Testis (tissue), 3 donors: Measurements from ENCODE around the gene CHST3. TPM values are rescaled to one million over a fixed set of nuclear protein-coding genes. Genes with fewer than 3 reads are reported as not detected.

Experiments used
- DNase-seq: peaks from one replicate; pipeline ENCODE4 v3.0.0-alpha.2; 2019
- H3K27ac ChIP-seq, 2 donors: fragments of 200-600 bp; sonication (generic); one replicate each; pipeline ENCODE4 v1.5.1; 2019
- H3K27me3 ChIP-seq: fragments of 200-600 bp; sonication (generic); one replicate; pipeline ENCODE4 v1.5.1; 2019
- H3K36me3 ChIP-seq: fragments of 200-600 bp; sonication (generic); one replicate; pipeline ENCODE4 v1.5.1; 2017; ENCODE audit warnings: low read depth; ENCODE audit errors: missing control alignments
- H3K4me1 ChIP-seq: fragments of 200-600 bp; sonication (generic); one replicate; pipeline ENCODE4 v1.5.1; 2019
- H3K4me3 ChIP-seq, 2 donors: fragments of 200-600 bp; sonication (generic); one replicate each; pipeline ENCODE4 v1.5.1; 2017 to 2019
- H3K9me3 ChIP-seq: fragments of 200-600 bp; sonication (generic); one replicate; pipeline ENCODE4 v1.5.1; 2017
- CTCF ChIP-seq, 3 experiments: fragments of 450-650 bp in 2 of 3; fragments of 200-600 bp in 1 of 3; sonication (generic) in 1 of 3; IDR thresholded peaks; one replicate each; pipeline ENCODE4 v1.5.1; 2016 to 2019; ENCODE audit warnings: antibody characterized with exemption in 3 of 3, mild to moderate bottlenecking in 2 of 3, moderate library complexity in 1 of 3
- POLR2A ChIP-seq: fragments of 450-650 bp; IDR thresholded peaks from one replicate; pipeline ENCODE4 v1.6.1; 2017; ENCODE audit warnings: antibody characterized with exemption, mild to moderate bottlenecking, moderate library complexity
- WGBS, 2 donors: methylation state at CpG; one replicate each; pipeline ENCODE4 v1.1.5; 2018; 5-methylcytosine and 5-hydroxymethylcytosine counted together
- intact Hi-C: fragments of 100-400 bp; cut with DNase I; formaldehyde crosslinking; loops from one replicate; pipeline ENCODE4 v1.15.1; 2023; ENCODE audit warnings: low total_unique reads
- polyA plus RNA-seq: library from polyadenylated mRNA; stranded (reverse); fragments of 350-450 nt; fragmentation: Illumina TruSeq; extraction: RNeasy Lipid Tissue Mini Kit (QIAGEN cat#74804); gene quantifications from one replicate; pipeline ENCODE4 v1.2.3, GENCODE V29; 2014; ENCODE audit warnings: low read depth, low replicate concordance; ENCODE audit not compliant: insufficient read depth
- total RNA-seq, 2 donors: library from RNA; depleted of rRNA; stranded (reverse); fragments of >200 nt; gene quantifications; one replicate each; pipeline ENCODE4 v1.2.3, GENCODE V29; 2016

CHST3 gene
- total and polyA plus RNA-seq, 3 donors from 2014 or later, result 55.3 to 218 (median 107) TPM

- H3K27ac ChIP-seq, result peak overlapping the region; percentile 84 to 91
- H3K9me3 ChIP-seq, result no peaks in the 10 kb centered on the region
- DNase-seq, result no peak
- peak overlapping the region; percentile 9 to 40 for H3K4me3 ChIP-seq
- H3K27me3 ChIP-seq, result no peaks in the 10 kb centered on the region
- H3K36me3 ChIP-seq, result no peaks in the 10 kb centered on the region
- H3K4me1 ChIP-seq, result peaks cover 74% of the 10 kb centered on the region
- 51 to 77% methylated on average over 13 of the region's 13 CpGs for WGBS, 2 donors
- no peak for TF ChIP-seq POLR2A
- no peak for TF ChIP-seq CTCF (IDR thresholded peaks at IDR 0.05)
- intact Hi-C loops, result no loop called here
Measured at GRCh38 chr10:71971311-71971731, 7.1 kb downstream of the CHST3 start.

- DNase-seq, result no peak
- no peaks in the 10 kb centered on the region for H3K27me3 ChIP-seq
Measured at GRCh38 chr10:71971769-71972555, 7.8 kb downstream of the CHST3 start.

GRCh38 chr10:71972746-71973695, 8.8 kb downstream of the CHST3 start:
- DNase-seq, result no peak
- Histone ChIP-seq H3K36me3 (no peaks in the 10 kb centered on the region), H3K27me3 (no peaks in the 10 kb centered on the region), H3K27ac (peak overlapping the region; percentile 1 to 77), H3K9me3 (no peaks in the 10 kb centered on the region), H3K4me1 (peaks cover 76% of the 10 kb centered on the region), H3K4me3 (peak overlapping the region in 1 of 2 donors; percentile 8)
- 62 to 84% methylated on average over 10 to 14 of the region's 14 CpGs for WGBS, 2 donors
- TF ChIP-seq POLR2A (no peak), CTCF (IDR thresholded peaks at IDR 0.05) (no peak)
- intact Hi-C loops, result no loop called here

More at GRCh38 chr10:71971769-71972555, 7.8 kb downstream of the CHST3 start:
- WGBS, 2 donors, result 64 to 65% methylated on average over 13 to 21 of the region's 21 CpGs
- H3K36me3 ChIP-seq, result no peaks in the 10 kb centered on the region
- no peaks in the 10 kb centered on the region for H3K9me3 ChIP-seq
- TF ChIP-seq CTCF (IDR thresholded peaks at IDR 0.05) (no peak), POLR2A (no peak)
- peak overlapping the region; percentile 84 to 91 for H3K27ac ChIP-seq
- H3K4me1 ChIP-seq, result peaks cover 74% of the 10 kb centered on the region
- H3K4me3 ChIP-seq, result peak overlapping the region; percentile 9 to 40
- intact Hi-C loops, result no loop called here

- TF ChIP-seq CTCF (IDR thresholded peaks at IDR 0.05) (no peak), POLR2A (no peak)
- Histone ChIP-seq H3K4me3 (no peak overlapping the region), H3K9me3 (no peaks in the 10 kb centered on the region), H3K27me3 (no peaks in the 10 kb centered on the region), H3K27ac (peak overlapping the region; percentile 42 to 77), H3K36me3 (no peaks in the 10 kb centered on the region), H3K4me1 (peaks cover 76% of the 10 kb centered on the region)
- WGBS, 2 donors, result 68 to 75% methylated on average over 9 of the region's 9 CpGs
- DNase-seq, result no peak
- intact Hi-C loops, result no loop called here
Measured at GRCh38 chr10:71973777-71974488, 9.7 kb downstream of the CHST3 start.
